HCT116 (cell line): ENCODE measurements around the gene HLA-DOA. TPM values are rescaled to one million over a fixed set of nuclear protein-coding genes. Genes with fewer than 3 reads are reported as not detected.

Experiments
- ATAC-seq: fragments of 200-7000 bp; cut with Tn5 transposase; 2 replicates; pipeline ENCODE4 v1.9.1; 2020; ENCODE audit warnings: mild to moderate bottlenecking, moderate library complexity
- BruUV-seq: library from RNA; stranded (reverse); fragments of 400-500 nt; replicated peaks from 2 replicates; lab custom pipeline; 2021; lab: Mats Ljungman, UMichigan
- CTCF ChIA-PET: fragments of 300-600 bp; sonication (Branson Sonifier 250); formaldehyde crosslinking; loops from one replicate; lab custom pipeline; 2021; ENCODE audit warnings: antibody characterized with exemption; lab: Charles Lee
- POLR2A ChIA-PET: fragments of 300-600, 350-600 bp; sonication (Branson Sonifier 250); formaldehyde crosslinking; loops from one replicate; lab custom pipeline; 2021; ENCODE audit warnings: antibody characterized with exemption; lab: Charles Lee
- RAD21 ChIA-PET, 2 experiments: fragments of 300-600 bp; sonication (Branson Sonifier 250); formaldehyde crosslinking; loops; one replicate each; lab custom pipeline; 2023; ENCODE audit warnings: low total read pairs in 2 of 2; ENCODE audit not compliant: uncharacterized antibody in 2 of 2, unreplicated experiment in 2 of 2, low non-redundant PET in 1 of 2; lab: Charles Lee
- DNase-seq: peaks from one replicate; pipeline ENCODE4 v3.0.0-alpha.2; 2010; ENCODE audit warnings: low read depth, low spot score
- H2AFZ ChIP-seq: fragments of 200-600 bp; shearing (Covaris generic), sonication (generic); 2 replicates; pipeline ENCODE4 v1.6.1; 2017; ENCODE audit warnings: low read depth, mixed run types, mixed read lengths, antibody characterized with exemption, low read length; ENCODE audit not compliant: poor library complexity, severe bottlenecking
- H3K27ac ChIP-seq: 2 replicates; pipeline ENCODE4 v1.5.1; 2012; ENCODE audit warnings: low read depth, low read length
- H3K27me3 ChIP-seq: fragments of 200-600 bp; sonication (generic); 2 replicates; pipeline ENCODE4 v1.6.1; 2016; ENCODE audit warnings: mixed run types, low read length, mixed read lengths; ENCODE audit not compliant: insufficient read depth
- H3K36me3 ChIP-seq, 2 experiments: fragments of 200-500 bp in 1 of 2; fragments of 200-600 bp in 1 of 2; sonication (Bioruptor generic) in 1 of 2; sonication (generic) in 1 of 2; 2 replicates each; pipeline versions ENCODE4 v1.5.1 to v1.6.1; 2014 to 2016; ENCODE audit warnings: low read length in 2 of 2, inconsistent platforms in 1 of 2, mixed read lengths in 1 of 2, mixed run types in 1 of 2; ENCODE audit not compliant: insufficient read depth in 2 of 2, control insufficient read depth in 1 of 2
- H3K4me1 ChIP-seq, 2 experiments: fragments of 200-600 bp in 1 of 2; sonication (generic) in 1 of 2; 2 replicates each; pipeline versions ENCODE4 v1.5.1 to v1.6.1; 2012 to 2017; ENCODE audit warnings: low read length in 2 of 2, inconsistent platforms in 1 of 2, mild to moderate bottlenecking in 1 of 2, mixed read lengths in 1 of 2, mixed run types in 1 of 2, moderate library complexity in 1 of 2; ENCODE audit not compliant: insufficient read depth in 2 of 2, control insufficient read depth in 1 of 2
- H3K4me2 ChIP-seq: fragments of 200-600 bp; sonication (generic); 2 replicates; pipeline ENCODE4 v1.6.1; 2017; ENCODE audit warnings: mixed run types, low read length, mixed read lengths
- H3K4me3 ChIP-seq, 2 experiments: fragments of 200-600 bp in 1 of 2; sonication (generic) in 1 of 2; replicated peaks in 1 of 2; 2 replicates each; pipeline ENCODE4 v1.5.1; 2011 to 2016; ENCODE audit warnings: low read length in 2 of 2, control low read depth in 1 of 2, low read depth in 1 of 2, mild to moderate bottlenecking in 1 of 2, mixed read lengths in 1 of 2, mixed run types in 1 of 2
- H3K79me2 ChIP-seq: fragments of 200-600 bp; sonication (generic); 2 replicates; pipeline ENCODE4 v1.6.1; 2017; ENCODE audit warnings: mild to moderate bottlenecking, mixed run types, low read length, moderate library complexity, mixed read lengths; ENCODE audit not compliant: insufficient read depth
- H3K9ac ChIP-seq: fragments of 200-600 bp; sonication (generic); 2 replicates; pipeline ENCODE4 v1.6.1; 2016; ENCODE audit warnings: low read length, mixed read lengths
- H3K9me2 ChIP-seq: fragments of 200-600 bp; sonication (generic), shearing (Covaris generic); 2 replicates; pipeline ENCODE4 v1.6.1; 2017; ENCODE audit warnings: mixed run types, mild to moderate bottlenecking, moderate library complexity; ENCODE audit not compliant: insufficient read depth
- H3K9me3 ChIP-seq, 2 experiments: fragments of 200-500 bp in 1 of 2; fragments of 200-600 bp in 1 of 2; sonication (Bioruptor generic) in 1 of 2; sonication (generic) in 1 of 2; 2 replicates each; pipeline ENCODE4 v1.6.1; 2014 to 2017; ENCODE audit warnings: low read length in 2 of 2, mixed read lengths in 2 of 2, inconsistent platforms in 1 of 2, low read depth in 1 of 2, mild to moderate bottlenecking in 1 of 2, mixed run types in 1 of 2, moderate library complexity in 1 of 2; ENCODE audit not compliant: control insufficient read depth in 1 of 2, insufficient read depth in 1 of 2
- H4K20me1 ChIP-seq: fragments of 200-600 bp; sonication (generic), shearing (Covaris generic); 2 replicates; pipeline ENCODE4 v1.6.1; 2017; ENCODE audit warnings: mixed run types, mild to moderate bottlenecking, moderate library complexity; ENCODE audit not compliant: insufficient read depth
- CBX3 ChIP-seq: IDR thresholded peaks from 2 replicates; pipeline ENCODE4 v1.6.1; 2012; ENCODE audit warnings: low read depth
- CTCF ChIP-seq, 3 experiments: fragments of 200-600 bp in 1 of 3; sonication (generic) in 1 of 3; IDR thresholded peaks in 2 of 3; conservative IDR thresholded peaks in 1 of 3; 2 replicates each; pipeline ENCODE4 v1.5.1; 2012 to 2017; ENCODE audit warnings: low read depth in 2 of 3, low read length in 2 of 3, antibody characterized with exemption in 1 of 3, borderline replicate concordance in 1 of 3, control low read depth in 1 of 3, mild to moderate bottlenecking in 1 of 3, mixed read lengths in 1 of 3, mixed run types in 1 of 3, moderate library complexity in 1 of 3; ENCODE audit not compliant: insufficient read depth in 1 of 3
- EGR1 ChIP-seq: IDR thresholded peaks from 2 replicates; pipeline ENCODE4 v1.6.1; 2012; ENCODE audit warnings: low read depth
- ELF1 ChIP-seq: IDR thresholded peaks from 2 replicates; pipeline ENCODE4 v1.6.1; 2012; ENCODE audit warnings: low read depth, borderline replicate concordance
- FOSL1 ChIP-seq: IDR thresholded peaks from 2 replicates; pipeline ENCODE4 v1.6.1; 2012; ENCODE audit warnings: low read depth
- REST ChIP-seq: IDR thresholded peaks from 2 replicates; pipeline ENCODE4 v1.6.1; 2012; ENCODE audit warnings: low read depth
- SIN3A ChIP-seq: IDR thresholded peaks from 2 replicates; pipeline ENCODE4 v1.6.1; 2012; ENCODE audit warnings: low read depth
- SP1 ChIP-seq: IDR thresholded peaks from 2 replicates; pipeline ENCODE4 v1.6.1; 2012; ENCODE audit warnings: low read depth
- YY1 ChIP-seq: IDR thresholded peaks from 2 replicates; pipeline ENCODE4 v1.6.1; 2011; ENCODE audit warnings: low read length, low read depth, moderate library complexity, mild to moderate bottlenecking; ENCODE audit not compliant: insufficient replicate concordance; ENCODE audit errors: extremely low read depth
- ZNF274 ChIP-seq: fragments of 200-500 bp; sonication (Bioruptor generic); IDR thresholded peaks from 2 replicates; pipeline ENCODE4 v1.6.1; 2014; ENCODE audit warnings: mild to moderate bottlenecking, low read depth, low read length, inconsistent platforms
- intact Hi-C: fragments of 100-400 bp; cut with micrococcal nuclease; formaldehyde crosslinking; loops from 2 replicates; pipeline ENCODE4 v1.10.0; 2022
- total RNA-seq: library from RNA; stranded (reverse); gene quantifications from one replicate; pipeline ENCODE4 v1.2.1, GENCODE V29; 2021; ENCODE audit not compliant: unreplicated experiment

Gene HLA-DOA
- total RNA-seq, 1 experiment from 2014 or later = 0.39 TPM

- ChIA-PET CTCF (no interaction called here), RAD21 (no interaction called here), POLR2A (interaction anchor here (0.6 to 1.6 kb wide), 2 partner anchors 13 to 36 kb away, joined by 3 to 4 read pairs; no protein-coding TSS in a partner anchor)
- H3K4me1 ChIP-seq = peaks cover 5 to 18% of the 10 kb centered on the region in 2 experiments; a peak in 3 of 4 replicates
- no peak overlapping the region for H2AFZ ChIP-seq
- no peaks in the 10 kb centered on the region for H3K9me2 ChIP-seq
- H3K9me3 ChIP-seq = no peaks in the 10 kb centered on the region
- TF ChIP-seq YY1 = no peak
- TF ChIP-seq SIN3A = no peak
- no peak for TF ChIP-seq ELF1
- no peak for TF ChIP-seq SP1
- no peak for TF ChIP-seq CTCF (IDR thresholded peaks at IDR 0.05 in 2 of 3, conservative IDR thresholded peaks at IDR 0.05 in 1 of 3; ENCODE audit: borderline replicate concordance in 1 of 3, insufficient read depth in 1 of 3, low read depth in 2 of 3, low read length in 2 of 3)
- TF ChIP-seq ZNF274 = no peak
- TF ChIP-seq REST = no peak
- TF ChIP-seq CBX3 = no peak
- TF ChIP-seq EGR1 = no peak
- no peak for TF ChIP-seq FOSL1
- H3K36me3 ChIP-seq = peaks cover 77 to 90% of the 10 kb centered on the region in 2 experiments
- no peak overlapping the region for H3K27ac ChIP-seq
- H3K4me3 ChIP-seq = no peak overlapping the region
- BruUV-seq = no TSS peak
- H3K27me3 ChIP-seq = no peaks in the 10 kb centered on the region
- no peak overlapping the region for H3K4me2 ChIP-seq
- ATAC-seq (no peak), DNase-seq (no peak)
- H3K79me2 ChIP-seq = peaks cover 84% of the 10 kb centered on the region
- no peak overlapping the region for H3K9ac ChIP-seq
- peaks cover 94% of the 10 kb centered on the region for H4K20me1 ChIP-seq
- intact Hi-C loops = no loop called here
These were observed 32.0 kb downstream of the HLA-DOA start for GRCh38 chr6:32977272-32977952.
